ENCODE measurements around the gene TMOD1. TPM values are rescaled to one million over a fixed set of nuclear protein-coding genes. Genes with fewer than 3 reads are reported as not detected.

Gene TMOD1
- total and polyA plus RNA-seq, 9 of the 15 experiments (the other 6 are each of a cell fraction or from before 2014, with no cell fraction given) = 7.1 to 41.2 (median 14.2) TPM

DNA sequence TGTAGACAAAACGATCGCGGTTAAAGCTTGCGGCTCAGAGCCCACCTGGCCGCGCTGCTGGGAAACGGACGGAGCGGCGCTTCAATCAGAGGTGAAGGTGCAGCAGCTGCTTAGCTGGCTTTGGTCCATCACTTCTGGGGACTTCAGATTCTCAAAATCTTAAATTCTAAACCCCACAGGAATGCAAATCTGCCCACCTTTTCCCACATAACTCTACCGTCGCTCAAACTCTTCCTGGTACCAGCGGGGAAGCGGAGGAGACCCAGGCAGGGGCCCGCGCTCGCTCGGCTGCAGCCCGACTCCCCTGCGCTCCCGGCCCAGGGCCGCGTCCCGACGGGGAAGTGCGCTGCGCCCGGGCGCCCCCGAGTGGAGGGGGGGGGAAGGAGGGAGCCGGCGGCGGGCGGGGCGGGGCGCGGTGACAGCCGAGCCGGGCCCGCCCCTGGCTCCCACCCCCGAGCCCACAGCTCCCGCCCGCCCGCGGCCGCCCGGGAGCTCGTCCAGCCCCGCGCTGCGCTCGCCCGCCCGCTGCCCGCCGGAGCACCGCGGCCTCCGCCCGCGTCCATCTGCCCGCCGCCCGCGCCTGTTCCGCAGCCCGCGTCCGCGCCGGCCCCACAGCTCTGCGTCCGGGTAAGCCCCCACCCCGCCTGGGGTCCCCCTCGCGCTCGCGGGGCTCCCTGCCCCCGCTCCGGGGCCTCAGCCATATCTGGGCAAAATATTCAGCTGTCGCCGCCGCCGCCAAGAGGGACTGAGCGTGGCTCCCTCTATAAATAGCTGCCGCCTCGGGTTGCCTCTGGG is at the start of gene TMOD1 (continued):
- no peak for TF ChIP-seq SAFB2 (IDR thresholded peaks at IDR 0.05; ENCODE audit: borderline replicate concordance, low read depth, low read length, severe bottlenecking)
- TF ChIP-seq CBFA2T3 (IDR thresholded peaks at IDR 0.05) = peak; percentile 50; the same call in 1 of the 2 replicates
- TF ChIP-seq ZNF232 (CRISPR knock-in tag; IDR thresholded peaks at IDR 0.05) = no peak
- no peak for TF ChIP-seq GTF2F1 (IDR thresholded peaks at IDR 0.05; ENCODE audit: low read depth, low read length)
- TF ChIP-seq, protein P1, sequence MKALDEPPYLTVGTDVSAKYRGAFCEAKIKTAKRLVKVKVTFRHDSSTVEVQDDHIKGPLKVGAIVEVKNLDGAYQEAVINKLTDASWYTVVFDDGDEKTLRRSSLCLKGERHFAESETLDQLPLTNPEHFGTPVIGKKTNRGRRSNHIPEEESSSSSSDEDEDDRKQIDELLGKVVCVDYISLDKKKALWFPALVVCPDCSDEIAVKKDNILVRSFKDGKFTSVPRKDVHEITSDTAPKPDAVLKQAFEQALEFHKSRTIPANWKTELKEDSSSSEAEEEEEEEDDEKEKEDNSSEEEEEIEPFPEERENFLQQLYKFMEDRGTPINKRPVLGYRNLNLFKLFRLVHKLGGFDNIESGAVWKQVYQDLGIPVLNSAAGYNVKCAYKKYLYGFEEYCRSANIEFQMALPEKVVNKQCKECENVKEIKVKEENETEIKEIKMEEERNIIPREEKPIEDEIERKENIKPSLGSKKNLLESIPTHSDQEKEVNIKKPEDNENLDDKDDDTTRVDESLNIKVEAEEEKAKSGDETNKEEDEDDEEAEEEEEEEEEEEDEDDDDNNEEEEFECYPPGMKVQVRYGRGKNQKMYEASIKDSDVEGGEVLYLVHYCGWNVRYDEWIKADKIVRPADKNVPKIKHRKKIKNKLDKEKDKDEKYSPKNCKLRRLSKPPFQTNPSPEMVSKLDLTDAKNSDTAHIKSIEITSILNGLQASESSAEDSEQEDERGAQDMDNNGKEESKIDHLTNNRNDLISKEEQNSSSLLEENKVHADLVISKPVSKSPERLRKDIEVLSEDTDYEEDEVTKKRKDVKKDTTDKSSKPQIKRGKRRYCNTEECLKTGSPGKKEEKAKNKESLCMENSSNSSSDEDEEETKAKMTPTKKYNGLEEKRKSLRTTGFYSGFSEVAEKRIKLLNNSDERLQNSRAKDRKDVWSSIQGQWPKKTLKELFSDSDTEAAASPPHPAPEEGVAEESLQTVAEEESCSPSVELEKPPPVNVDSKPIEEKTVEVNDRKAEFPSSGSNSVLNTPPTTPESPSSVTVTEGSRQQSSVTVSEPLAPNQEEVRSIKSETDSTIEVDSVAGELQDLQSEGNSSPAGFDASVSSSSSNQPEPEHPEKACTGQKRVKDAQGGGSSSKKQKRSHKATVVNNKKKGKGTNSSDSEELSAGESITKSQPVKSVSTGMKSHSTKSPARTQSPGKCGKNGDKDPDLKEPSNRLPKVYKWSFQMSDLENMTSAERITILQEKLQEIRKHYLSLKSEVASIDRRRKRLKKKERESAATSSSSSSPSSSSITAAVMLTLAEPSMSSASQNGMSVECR (CRISPR knock-in tag; IDR thresholded peaks at IDR 0.05) = no peak
- TF ChIP-seq PHTF2 (CRISPR knock-in tag; IDR thresholded peaks at IDR 0.05) = no peak
- TF ChIP-seq, protein P2, sequence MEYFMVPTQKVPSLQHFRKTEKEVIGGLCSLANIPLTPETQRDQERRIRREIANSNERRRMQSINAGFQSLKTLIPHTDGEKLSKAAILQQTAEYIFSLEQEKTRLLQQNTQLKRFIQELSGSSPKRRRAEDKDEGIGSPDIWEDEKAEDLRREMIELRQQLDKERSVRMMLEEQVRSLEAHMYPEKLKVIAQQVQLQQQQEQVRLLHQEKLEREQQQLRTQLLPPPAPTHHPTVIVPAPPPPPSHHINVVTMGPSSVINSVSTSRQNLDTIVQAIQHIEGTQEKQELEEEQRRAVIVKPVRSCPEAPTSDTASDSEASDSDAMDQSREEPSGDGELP (CRISPR knock-in tag; IDR thresholded peaks at IDR 0.05; ENCODE audit: borderline replicate concordance) = peak; percentile 86
- 0 out of 2 replicates have a peak, but pooled peaks have one; percentile 31 for TF ChIP-seq FOSL1 (tag; conservative IDR thresholded peaks at IDR 0.05)
- no peak for TF ChIP-seq NFATC3 (IDR thresholded peaks at IDR 0.05)
- TF ChIP-seq, protein P3, sequence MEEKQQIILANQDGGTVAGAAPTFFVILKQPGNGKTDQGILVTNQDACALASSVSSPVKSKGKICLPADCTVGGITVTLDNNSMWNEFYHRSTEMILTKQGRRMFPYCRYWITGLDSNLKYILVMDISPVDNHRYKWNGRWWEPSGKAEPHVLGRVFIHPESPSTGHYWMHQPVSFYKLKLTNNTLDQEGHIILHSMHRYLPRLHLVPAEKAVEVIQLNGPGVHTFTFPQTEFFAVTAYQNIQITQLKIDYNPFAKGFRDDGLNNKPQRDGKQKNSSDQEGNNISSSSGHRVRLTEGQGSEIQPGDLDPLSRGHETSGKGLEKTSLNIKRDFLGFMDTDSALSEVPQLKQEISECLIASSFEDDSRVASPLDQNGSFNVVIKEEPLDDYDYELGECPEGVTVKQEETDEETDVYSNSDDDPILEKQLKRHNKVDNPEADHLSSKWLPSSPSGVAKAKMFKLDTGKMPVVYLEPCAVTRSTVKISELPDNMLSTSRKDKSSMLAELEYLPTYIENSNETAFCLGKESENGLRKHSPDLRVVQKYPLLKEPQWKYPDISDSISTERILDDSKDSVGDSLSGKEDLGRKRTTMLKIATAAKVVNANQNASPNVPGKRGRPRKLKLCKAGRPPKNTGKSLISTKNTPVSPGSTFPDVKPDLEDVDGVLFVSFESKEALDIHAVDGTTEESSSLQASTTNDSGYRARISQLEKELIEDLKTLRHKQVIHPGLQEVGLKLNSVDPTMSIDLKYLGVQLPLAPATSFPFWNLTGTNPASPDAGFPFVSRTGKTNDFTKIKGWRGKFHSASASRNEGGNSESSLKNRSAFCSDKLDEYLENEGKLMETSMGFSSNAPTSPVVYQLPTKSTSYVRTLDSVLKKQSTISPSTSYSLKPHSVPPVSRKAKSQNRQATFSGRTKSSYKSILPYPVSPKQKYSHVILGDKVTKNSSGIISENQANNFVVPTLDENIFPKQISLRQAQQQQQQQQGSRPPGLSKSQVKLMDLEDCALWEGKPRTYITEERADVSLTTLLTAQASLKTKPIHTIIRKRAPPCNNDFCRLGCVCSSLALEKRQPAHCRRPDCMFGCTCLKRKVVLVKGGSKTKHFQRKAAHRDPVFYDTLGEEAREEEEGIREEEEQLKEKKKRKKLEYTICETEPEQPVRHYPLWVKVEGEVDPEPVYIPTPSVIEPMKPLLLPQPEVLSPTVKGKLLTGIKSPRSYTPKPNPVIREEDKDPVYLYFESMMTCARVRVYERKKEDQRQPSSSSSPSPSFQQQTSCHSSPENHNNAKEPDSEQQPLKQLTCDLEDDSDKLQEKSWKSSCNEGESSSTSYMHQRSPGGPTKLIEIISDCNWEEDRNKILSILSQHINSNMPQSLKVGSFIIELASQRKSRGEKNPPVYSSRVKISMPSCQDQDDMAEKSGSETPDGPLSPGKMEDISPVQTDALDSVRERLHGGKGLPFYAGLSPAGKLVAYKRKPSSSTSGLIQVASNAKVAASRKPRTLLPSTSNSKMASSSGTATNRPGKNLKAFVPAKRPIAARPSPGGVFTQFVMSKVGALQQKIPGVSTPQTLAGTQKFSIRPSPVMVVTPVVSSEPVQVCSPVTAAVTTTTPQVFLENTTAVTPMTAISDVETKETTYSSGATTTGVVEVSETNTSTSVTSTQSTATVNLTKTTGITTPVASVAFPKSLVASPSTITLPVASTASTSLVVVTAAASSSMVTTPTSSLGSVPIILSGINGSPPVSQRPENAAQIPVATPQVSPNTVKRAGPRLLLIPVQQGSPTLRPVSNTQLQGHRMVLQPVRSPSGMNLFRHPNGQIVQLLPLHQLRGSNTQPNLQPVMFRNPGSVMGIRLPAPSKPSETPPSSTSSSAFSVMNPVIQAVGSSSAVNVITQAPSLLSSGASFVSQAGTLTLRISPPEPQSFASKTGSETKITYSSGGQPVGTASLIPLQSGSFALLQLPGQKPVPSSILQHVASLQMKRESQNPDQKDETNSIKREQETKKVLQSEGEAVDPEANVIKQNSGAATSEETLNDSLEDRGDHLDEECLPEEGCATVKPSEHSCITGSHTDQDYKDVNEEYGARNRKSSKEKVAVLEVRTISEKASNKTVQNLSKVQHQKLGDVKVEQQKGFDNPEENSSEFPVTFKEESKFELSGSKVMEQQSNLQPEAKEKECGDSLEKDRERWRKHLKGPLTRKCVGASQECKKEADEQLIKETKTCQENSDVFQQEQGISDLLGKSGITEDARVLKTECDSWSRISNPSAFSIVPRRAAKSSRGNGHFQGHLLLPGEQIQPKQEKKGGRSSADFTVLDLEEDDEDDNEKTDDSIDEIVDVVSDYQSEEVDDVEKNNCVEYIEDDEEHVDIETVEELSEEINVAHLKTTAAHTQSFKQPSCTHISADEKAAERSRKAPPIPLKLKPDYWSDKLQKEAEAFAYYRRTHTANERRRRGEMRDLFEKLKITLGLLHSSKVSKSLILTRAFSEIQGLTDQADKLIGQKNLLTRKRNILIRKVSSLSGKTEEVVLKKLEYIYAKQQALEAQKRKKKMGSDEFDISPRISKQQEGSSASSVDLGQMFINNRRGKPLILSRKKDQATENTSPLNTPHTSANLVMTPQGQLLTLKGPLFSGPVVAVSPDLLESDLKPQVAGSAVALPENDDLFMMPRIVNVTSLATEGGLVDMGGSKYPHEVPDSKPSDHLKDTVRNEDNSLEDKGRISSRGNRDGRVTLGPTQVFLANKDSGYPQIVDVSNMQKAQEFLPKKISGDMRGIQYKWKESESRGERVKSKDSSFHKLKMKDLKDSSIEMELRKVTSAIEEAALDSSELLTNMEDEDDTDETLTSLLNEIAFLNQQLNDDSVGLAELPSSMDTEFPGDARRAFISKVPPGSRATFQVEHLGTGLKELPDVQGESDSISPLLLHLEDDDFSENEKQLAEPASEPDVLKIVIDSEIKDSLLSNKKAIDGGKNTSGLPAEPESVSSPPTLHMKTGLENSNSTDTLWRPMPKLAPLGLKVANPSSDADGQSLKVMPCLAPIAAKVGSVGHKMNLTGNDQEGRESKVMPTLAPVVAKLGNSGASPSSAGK (IDR thresholded peaks at IDR 0.05) = no peak

Measured in K562 (cell line).